Loucy (cell line): ENCODE data around the gene PHIP.

Source experiments
- EZH2phosphoT487 ChIP-seq: fragments of 200-600 bp; IDR thresholded peaks from 2 replicates; pipeline ENCODE4 v1.6.1; 2018; ENCODE audit warnings: antibody characterized with exemption, mild to moderate bottlenecking, moderate library complexity, borderline replicate concordance
- TF ChIP-seq, protein P1 (sequence below): fragments of 200-600 bp; sonication (generic); conservative IDR thresholded peaks from 2 replicates; pipeline ENCODE4 v1.5.1; 2014; ENCODE audit warnings: mild to moderate bottlenecking, antibody characterized with exemption, low read length

- TF ChIP-seq, protein P1, sequence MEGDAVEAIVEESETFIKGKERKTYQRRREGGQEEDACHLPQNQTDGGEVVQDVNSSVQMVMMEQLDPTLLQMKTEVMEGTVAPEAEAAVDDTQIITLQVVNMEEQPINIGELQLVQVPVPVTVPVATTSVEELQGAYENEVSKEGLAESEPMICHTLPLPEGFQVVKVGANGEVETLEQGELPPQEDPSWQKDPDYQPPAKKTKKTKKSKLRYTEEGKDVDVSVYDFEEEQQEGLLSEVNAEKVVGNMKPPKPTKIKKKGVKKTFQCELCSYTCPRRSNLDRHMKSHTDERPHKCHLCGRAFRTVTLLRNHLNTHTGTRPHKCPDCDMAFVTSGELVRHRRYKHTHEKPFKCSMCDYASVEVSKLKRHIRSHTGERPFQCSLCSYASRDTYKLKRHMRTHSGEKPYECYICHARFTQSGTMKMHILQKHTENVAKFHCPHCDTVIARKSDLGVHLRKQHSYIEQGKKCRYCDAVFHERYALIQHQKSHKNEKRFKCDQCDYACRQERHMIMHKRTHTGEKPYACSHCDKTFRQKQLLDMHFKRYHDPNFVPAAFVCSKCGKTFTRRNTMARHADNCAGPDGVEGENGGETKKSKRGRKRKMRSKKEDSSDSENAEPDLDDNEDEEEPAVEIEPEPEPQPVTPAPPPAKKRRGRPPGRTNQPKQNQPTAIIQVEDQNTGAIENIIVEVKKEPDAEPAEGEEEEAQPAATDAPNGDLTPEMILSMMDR, result no peak
- TF ChIP-seq EZH2phosphoT487, result no peak
These were observed 11.7 kb downstream of the PHIP start for GRCh38 chr6:79066330-79066729.
